ENCODE data around the gene KCNK18.
A peak's percentile ranks its signal among the peaks of the same experiment; 100 is the strongest.
"Not testable (repeated sequence)": the region's sequence is repeated elsewhere in the genome, so short reads cannot be mapped to it uniquely, and the experiment has no call there.

The KCNK18 gene

GRCh38 chr10:117184296-117184695 is 13.0 kb upstream of the KCNK18 start:
- no peak for ATAC-seq (ENCODE audit: low read depth)
- no peak for DNase-seq (ENCODE audit: low spot score)
- TF ChIP-seq, protein P1, sequence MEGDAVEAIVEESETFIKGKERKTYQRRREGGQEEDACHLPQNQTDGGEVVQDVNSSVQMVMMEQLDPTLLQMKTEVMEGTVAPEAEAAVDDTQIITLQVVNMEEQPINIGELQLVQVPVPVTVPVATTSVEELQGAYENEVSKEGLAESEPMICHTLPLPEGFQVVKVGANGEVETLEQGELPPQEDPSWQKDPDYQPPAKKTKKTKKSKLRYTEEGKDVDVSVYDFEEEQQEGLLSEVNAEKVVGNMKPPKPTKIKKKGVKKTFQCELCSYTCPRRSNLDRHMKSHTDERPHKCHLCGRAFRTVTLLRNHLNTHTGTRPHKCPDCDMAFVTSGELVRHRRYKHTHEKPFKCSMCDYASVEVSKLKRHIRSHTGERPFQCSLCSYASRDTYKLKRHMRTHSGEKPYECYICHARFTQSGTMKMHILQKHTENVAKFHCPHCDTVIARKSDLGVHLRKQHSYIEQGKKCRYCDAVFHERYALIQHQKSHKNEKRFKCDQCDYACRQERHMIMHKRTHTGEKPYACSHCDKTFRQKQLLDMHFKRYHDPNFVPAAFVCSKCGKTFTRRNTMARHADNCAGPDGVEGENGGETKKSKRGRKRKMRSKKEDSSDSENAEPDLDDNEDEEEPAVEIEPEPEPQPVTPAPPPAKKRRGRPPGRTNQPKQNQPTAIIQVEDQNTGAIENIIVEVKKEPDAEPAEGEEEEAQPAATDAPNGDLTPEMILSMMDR (IDR thresholded peaks at IDR 0.05; ENCODE audit: poor library complexity, severe bottlenecking) = no peak
- H3K9me3 ChIP-seq (ENCODE audit: severe bottlenecking) = no peaks in the 10 kb centered on the region
- peaks cover 19% of the 10 kb centered on the region for H3K4me1 ChIP-seq (ENCODE audit: insufficient read depth, poor library complexity, severe bottlenecking)
- H3K27ac ChIP-seq (ENCODE audit: poor library complexity, severe bottlenecking) = no peak overlapping the region
- no peaks in the 10 kb centered on the region for H3K36me3 ChIP-seq (ENCODE audit: low read depth)
- no peaks in the 10 kb centered on the region for H3K27me3 ChIP-seq (ENCODE audit: insufficient read depth, poor library complexity, severe bottlenecking)
- H3K4me3 ChIP-seq (ENCODE audit: severe bottlenecking) = no peak overlapping the region

DNA sequence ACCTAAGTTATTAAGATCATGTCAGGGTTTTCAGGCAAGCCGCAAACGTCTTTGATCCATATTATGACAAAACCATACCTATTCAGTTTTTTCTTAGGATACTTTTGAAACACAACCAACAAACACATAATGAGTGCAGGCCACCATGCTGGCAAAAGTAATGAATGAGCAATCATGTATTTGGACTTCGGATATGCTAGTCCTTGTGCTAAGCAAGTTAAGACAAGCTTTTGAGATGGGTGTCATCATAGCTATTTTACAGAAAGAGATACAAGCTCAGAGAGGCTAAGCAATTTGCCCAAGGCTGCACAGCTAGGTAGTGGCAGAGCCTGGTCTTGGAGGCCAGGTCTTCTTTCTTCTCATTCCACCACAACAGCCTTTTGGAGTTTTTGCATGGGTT is 12.5 kb upstream of the KCNK18 start:
- no peak overlapping the region for H3K27ac ChIP-seq (ENCODE audit: poor library complexity, severe bottlenecking)
- DNase-seq (ENCODE audit: low spot score) (no peak), ATAC-seq (ENCODE audit: low read depth) (no peak)
- H3K27me3 ChIP-seq (ENCODE audit: insufficient read depth, poor library complexity, severe bottlenecking) = no peaks in the 10 kb centered on the region
- H3K9me3 ChIP-seq (ENCODE audit: severe bottlenecking) = no peaks in the 10 kb centered on the region
- no peak overlapping the region for H3K4me3 ChIP-seq (ENCODE audit: severe bottlenecking)
- TF ChIP-seq, protein P1 (IDR thresholded peaks at IDR 0.05; ENCODE audit: poor library complexity, severe bottlenecking) = no peak
- H3K4me1 ChIP-seq (ENCODE audit: insufficient read depth, poor library complexity, severe bottlenecking) = peaks cover 19% of the 10 kb centered on the region
- H3K36me3 ChIP-seq (ENCODE audit: low read depth) = no peaks in the 10 kb centered on the region

DNA sequence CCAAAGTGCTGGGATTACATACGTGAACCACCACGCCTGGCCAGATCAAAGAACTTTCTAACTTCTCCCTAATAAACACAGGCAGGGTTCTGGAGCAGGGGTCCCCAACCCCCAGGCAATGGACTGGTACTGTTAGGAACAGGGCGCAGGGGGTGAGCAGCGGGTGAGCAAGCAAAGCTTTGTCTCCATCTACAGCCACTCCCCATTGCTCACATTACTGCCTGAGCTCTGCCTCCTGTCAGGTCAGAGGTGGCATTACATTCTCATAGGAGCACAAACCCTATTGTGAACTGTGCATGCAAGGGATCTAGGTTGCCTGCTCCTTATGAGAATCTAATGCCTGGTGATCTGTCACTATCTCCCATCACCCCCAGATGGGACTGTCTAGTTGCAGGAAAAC is 11.5 kb upstream of the KCNK18 start:
- not testable (repeated sequence) for H3K27ac ChIP-seq (ENCODE audit: poor library complexity, severe bottlenecking); H3K36me3 ChIP-seq (ENCODE audit: low read depth); H3K4me3 ChIP-seq (ENCODE audit: severe bottlenecking); H3K9me3 ChIP-seq (ENCODE audit: severe bottlenecking); ATAC-seq (ENCODE audit: low read depth); H3K27me3 ChIP-seq (ENCODE audit: insufficient read depth, poor library complexity, severe bottlenecking); DNase-seq (ENCODE audit: low spot score)
- H3K4me1 ChIP-seq (ENCODE audit: insufficient read depth, poor library complexity, severe bottlenecking) = peaks cover 19% of the 10 kb centered on the region

- no peak for DNase-seq (ENCODE audit: low spot score)
- ATAC-seq (ENCODE audit: low read depth) = peak; percentile 83
- H3K27ac ChIP-seq (ENCODE audit: poor library complexity, severe bottlenecking) = peak overlapping the region; percentile 66
Observed at GRCh38 chr10:117186832-117187615, 10.3 kb upstream of the KCNK18 start.

GRCh38 chr10:117188371-117188770 is 8.9 kb upstream of the KCNK18 start:
- H3K9me3 ChIP-seq (ENCODE audit: severe bottlenecking) = no peaks in the 10 kb centered on the region
- no peak for DNase-seq (ENCODE audit: low spot score)
- no peak overlapping the region for H3K27ac ChIP-seq (ENCODE audit: poor library complexity, severe bottlenecking)
- no peak for ATAC-seq (ENCODE audit: low read depth)
- TF ChIP-seq, protein P1 (IDR thresholded peaks at IDR 0.05; ENCODE audit: poor library complexity, severe bottlenecking) = no peak
- H3K27me3 ChIP-seq (ENCODE audit: insufficient read depth, poor library complexity, severe bottlenecking) = no peaks in the 10 kb centered on the region
- H3K4me1 ChIP-seq (ENCODE audit: insufficient read depth, poor library complexity, severe bottlenecking) = peaks cover 19% of the 10 kb centered on the region
- no peaks in the 10 kb centered on the region for H3K36me3 ChIP-seq (ENCODE audit: low read depth)
- H3K4me3 ChIP-seq (ENCODE audit: severe bottlenecking) = no peak overlapping the region

More at GRCh38 chr10:117186832-117187615, 10.3 kb upstream of the KCNK18 start:
- Histone ChIP-seq H3K36me3 (ENCODE audit: low read depth) (no peaks in the 10 kb centered on the region), H3K9me3 (ENCODE audit: severe bottlenecking) (no peaks in the 10 kb centered on the region), H3K4me1 (ENCODE audit: insufficient read depth, poor library complexity, severe bottlenecking) (peaks cover 19% of the 10 kb centered on the region), H3K4me3 (ENCODE audit: severe bottlenecking) (no peak overlapping the region), H3K27me3 (ENCODE audit: insufficient read depth, poor library complexity, severe bottlenecking) (no peaks in the 10 kb centered on the region)
- TF ChIP-seq, protein P1 (IDR thresholded peaks at IDR 0.05; ENCODE audit: poor library complexity, severe bottlenecking) = no peak

All from RWPE2 (cell line).